Thoracic aorta (tissue), 2 donors: Measurements from ENCODE around the gene SLC26A4. TPM values are rescaled to one million over a fixed set of nuclear protein-coding genes. Genes with fewer than 3 reads are reported as not detected.

Experiments used
- ATAC-seq: fragments of 150-250 bp; one replicate; pipeline ENCODE4 v1.8.0; 2017; ENCODE audit warnings: low read depth; ENCODE audit not compliant: insufficient number of reproducible peaks, low FRiP score
- DNase-seq: peaks from one replicate; pipeline ENCODE4 v3.0.0-alpha.2; 2020; ENCODE audit warnings: low spot score
- H3K27ac ChIP-seq, 2 donors: fragments of 200-600 bp; sonication (generic); 1 replicate in 1 of 2; 2 replicates in 1 of 2; pipeline ENCODE4 v1.5.1; 2016; ENCODE audit warnings: mild to moderate bottlenecking in 2 of 2, moderate library complexity in 2 of 2
- H3K27me3 ChIP-seq: fragments of 200-600 bp; sonication (generic); replicated peaks from 2 replicates; pipeline ENCODE4 v1.6.0; 2016; ENCODE audit warnings: mild to moderate bottlenecking; ENCODE audit not compliant: insufficient read depth
- H3K36me3 ChIP-seq: fragments of 200-600 bp; sonication (generic); one replicate; pipeline ENCODE4 v1.5.1; 2016
- H3K4me1 ChIP-seq, 2 donors: fragments of 200-600 bp; sonication (generic); 1 replicate in 1 of 2; 2 replicates in 1 of 2; pipeline versions ENCODE4 v1.5.1 to v1.6.0; 2016; ENCODE audit warnings: low read depth in 2 of 2, mild to moderate bottlenecking in 1 of 2; ENCODE audit not compliant: control insufficient read depth in 1 of 2
- H3K4me3 ChIP-seq: fragments of 200-600 bp; sonication (generic); 2 replicates; pipeline ENCODE4 v1.5.1; 2016; ENCODE audit warnings: mild to moderate bottlenecking
- H3K9me3 ChIP-seq: fragments of 200-600 bp; sonication (generic); 2 replicates; pipeline ENCODE4 v1.5.1; 2016
- total RNA-seq, 2 donors: library from RNA; depleted of rRNA; stranded (reverse); fragments of >200 nt; gene quantifications; one replicate each; pipeline versions ENCODE4 v1.1.0 to v1.2.3, GENCODE V29; 2016
- TF ChIP-seq, protein P1 (sequence below): fragments of 200-600 bp; sonication (generic); IDR thresholded peaks from one replicate; pipeline ENCODE4 v1.5.1; 2019; ENCODE audit warnings: antibody characterized with exemption

Gene SLC26A4
- total RNA-seq, 2 donors from 2014 or later, result 0.81 to 1.5 TPM

DNA sequence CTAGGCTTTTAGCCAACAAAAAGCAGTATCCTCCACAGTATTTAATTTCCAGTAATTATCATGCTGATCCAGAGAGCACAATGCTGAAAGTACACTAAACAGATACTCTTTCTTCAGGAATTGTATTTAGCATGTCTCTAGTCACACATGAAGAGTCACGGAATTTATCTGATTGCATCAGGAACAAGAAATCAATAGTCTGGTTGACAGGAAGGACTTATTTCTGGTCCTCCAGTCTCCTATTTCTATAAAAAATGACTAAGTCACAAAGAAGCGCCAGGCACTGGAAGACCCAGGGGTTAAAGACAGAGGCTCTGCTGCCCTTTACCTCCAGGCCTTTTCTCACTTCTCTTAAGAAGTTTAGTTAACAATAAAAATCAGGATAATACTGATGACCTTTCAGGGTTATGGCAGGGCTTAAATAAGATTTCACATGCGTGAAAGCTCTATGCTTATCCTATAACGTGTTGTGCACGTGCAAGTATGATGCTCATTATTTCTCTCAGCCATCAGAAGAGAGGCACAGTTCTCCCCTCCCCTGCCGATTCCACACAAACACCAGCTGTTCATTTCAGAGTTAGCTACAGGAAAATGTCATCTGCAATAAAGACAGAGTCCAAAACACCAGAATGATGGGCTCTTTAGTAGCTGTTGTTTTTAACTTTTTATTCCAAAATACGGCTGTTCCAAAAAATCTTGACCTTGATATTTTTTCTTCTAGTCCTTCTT, 36.9 kb downstream of the SLC26A4 start:
- H3K4me1 ChIP-seq, result peaks cover 3 to 25% of the 10 kb centered on the region in 2 donors
- H3K36me3 ChIP-seq, result no peaks in the 10 kb centered on the region
- H3K27me3 ChIP-seq, result no peaks in the 10 kb centered on the region
- H3K9me3 ChIP-seq, result no peaks in the 10 kb centered on the region
- no peak for DNase-seq
- TF ChIP-seq, protein P1, sequence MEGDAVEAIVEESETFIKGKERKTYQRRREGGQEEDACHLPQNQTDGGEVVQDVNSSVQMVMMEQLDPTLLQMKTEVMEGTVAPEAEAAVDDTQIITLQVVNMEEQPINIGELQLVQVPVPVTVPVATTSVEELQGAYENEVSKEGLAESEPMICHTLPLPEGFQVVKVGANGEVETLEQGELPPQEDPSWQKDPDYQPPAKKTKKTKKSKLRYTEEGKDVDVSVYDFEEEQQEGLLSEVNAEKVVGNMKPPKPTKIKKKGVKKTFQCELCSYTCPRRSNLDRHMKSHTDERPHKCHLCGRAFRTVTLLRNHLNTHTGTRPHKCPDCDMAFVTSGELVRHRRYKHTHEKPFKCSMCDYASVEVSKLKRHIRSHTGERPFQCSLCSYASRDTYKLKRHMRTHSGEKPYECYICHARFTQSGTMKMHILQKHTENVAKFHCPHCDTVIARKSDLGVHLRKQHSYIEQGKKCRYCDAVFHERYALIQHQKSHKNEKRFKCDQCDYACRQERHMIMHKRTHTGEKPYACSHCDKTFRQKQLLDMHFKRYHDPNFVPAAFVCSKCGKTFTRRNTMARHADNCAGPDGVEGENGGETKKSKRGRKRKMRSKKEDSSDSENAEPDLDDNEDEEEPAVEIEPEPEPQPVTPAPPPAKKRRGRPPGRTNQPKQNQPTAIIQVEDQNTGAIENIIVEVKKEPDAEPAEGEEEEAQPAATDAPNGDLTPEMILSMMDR, result no peak
- no peak overlapping the region for H3K27ac ChIP-seq
- H3K4me3 ChIP-seq, result no peak overlapping the region
- ATAC-seq, result no peak

DNA sequence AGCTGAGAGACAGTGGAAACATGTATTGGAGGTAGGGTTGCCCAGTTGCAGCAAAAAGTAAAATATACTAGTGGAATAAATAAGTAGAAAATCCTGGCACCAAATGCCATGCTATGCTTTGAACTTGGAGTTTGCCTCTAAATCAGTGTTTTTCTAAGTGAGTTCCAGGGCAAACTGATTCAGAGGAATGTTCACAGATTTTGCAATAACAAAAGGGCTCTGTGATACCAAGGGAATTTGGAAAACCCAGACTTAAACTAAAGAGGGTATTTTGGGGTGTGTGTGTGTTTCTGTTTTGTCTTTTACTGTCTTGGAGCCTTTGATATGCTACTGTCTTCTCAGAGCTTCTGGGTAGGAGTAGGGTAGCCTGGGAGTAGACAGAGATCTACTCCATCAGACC, 39.9 kb downstream of the SLC26A4 start:
- TF ChIP-seq, protein P1, result no peak
- DNase-seq, result no peak
- Histone ChIP-seq H3K4me1 (peaks cover 0 to 17% of the 10 kb centered on the region in 2 donors), H3K36me3 (no peaks in the 10 kb centered on the region), H3K27ac (peak overlapping the region in 1 of 2 donors; percentile 0), H3K27me3 (no peaks in the 10 kb centered on the region), H3K4me3 (no peak overlapping the region), H3K9me3 (no peaks in the 10 kb centered on the region)
- ATAC-seq, result peak; percentile 11

DNA sequence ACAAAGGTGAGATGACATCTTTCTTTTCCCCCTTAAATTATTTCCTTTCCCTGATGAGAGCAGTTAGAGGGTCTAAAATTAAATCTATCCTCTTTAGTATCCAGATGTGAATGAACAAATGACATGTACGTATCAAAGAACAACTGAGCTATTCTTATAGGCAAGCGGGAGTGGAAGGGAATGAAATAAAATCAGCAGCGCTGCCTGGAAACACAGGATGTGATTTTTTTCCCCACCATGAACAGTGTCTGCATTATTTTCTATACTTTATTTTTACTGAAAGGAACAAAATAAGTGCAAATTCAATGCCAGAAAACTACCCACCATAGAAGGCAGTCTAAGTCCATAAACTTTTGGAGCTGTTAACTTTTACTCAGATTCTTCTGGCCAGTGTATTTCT, 40.6 kb downstream of the SLC26A4 start:
- Histone ChIP-seq H3K4me3 (no peak overlapping the region), H3K4me1 (peaks cover 0 to 17% of the 10 kb centered on the region in 2 donors), H3K27ac (no peak overlapping the region), H3K9me3 (no peaks in the 10 kb centered on the region), H3K27me3 (no peaks in the 10 kb centered on the region), H3K36me3 (no peaks in the 10 kb centered on the region)
- no peak for ATAC-seq
- no peak for DNase-seq
- TF ChIP-seq, protein P1, result no peak

DNA sequence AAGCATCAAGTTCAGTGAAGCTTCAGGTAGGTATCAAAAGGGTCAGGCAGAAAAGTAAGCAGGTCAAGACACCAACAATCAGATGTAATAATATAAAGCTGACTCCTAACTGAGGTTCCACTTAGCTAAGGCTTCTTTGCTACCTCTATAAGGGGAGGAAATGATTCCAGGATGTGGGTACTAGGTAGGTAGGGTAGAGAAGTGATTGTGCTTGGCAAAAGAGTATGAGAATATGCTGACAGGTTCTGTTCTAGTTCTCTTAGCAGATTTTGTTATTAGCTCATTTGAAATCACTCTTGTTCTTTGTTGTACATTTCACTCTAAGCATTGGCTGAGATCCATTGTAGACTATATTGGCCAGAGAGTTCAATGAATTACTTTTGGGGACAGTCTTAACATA, 42.6 kb downstream of the SLC26A4 start:
- no peaks in the 10 kb centered on the region for H3K27me3 ChIP-seq
- TF ChIP-seq, protein P1, result no peak
- ATAC-seq, result no peak
- no peaks in the 10 kb centered on the region for H3K9me3 ChIP-seq
- DNase-seq, result no peak
- H3K4me1 ChIP-seq, result peaks cover 0 to 17% of the 10 kb centered on the region in 2 donors
- no peak overlapping the region for H3K27ac ChIP-seq
- H3K36me3 ChIP-seq, result no peaks in the 10 kb centered on the region
- H3K4me3 ChIP-seq, result no peak overlapping the region

DNA sequence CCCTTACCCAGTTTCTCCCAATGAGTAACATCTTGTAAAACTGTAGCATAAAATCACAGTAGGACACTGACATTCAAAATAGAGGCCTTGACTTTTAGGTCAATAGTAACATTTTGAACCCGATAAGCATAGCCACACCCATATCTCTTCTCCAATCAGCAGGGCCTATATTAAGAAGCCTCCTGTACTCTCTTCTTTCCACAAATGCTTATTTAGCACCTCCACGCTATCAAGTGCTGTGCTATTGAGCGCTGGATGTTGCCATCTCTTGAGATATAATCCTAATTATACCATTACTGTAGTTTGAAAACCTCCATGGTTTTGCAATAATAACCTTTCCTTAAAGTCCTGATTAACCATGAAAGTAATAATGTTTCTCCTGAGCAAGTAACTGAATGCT, 43.2 kb downstream of the SLC26A4 start:
- Histone ChIP-seq H3K4me3 (no peak overlapping the region), H3K36me3 (no peaks in the 10 kb centered on the region), H3K9me3 (no peaks in the 10 kb centered on the region), H3K27me3 (no peaks in the 10 kb centered on the region), H3K27ac (no peak overlapping the region), H3K4me1 (peaks cover 0 to 17% of the 10 kb centered on the region in 2 donors)
- TF ChIP-seq, protein P1, result no peak
- ATAC-seq (no peak), DNase-seq (no peak)
